Measurements from ENCODE around the gene KNOP1. TPM values are rescaled to one million over a fixed set of nuclear protein-coding genes. Genes with fewer than 3 reads are reported as not detected.

The KNOP1 gene
- total RNA-seq, 4 donors from 2014 or later, result 17.3 to 37.2 (median 26.2) TPM

- no peak for TF ChIP-seq POLR2A (IDR thresholded peaks at IDR 0.05)
- TF ChIP-seq CTCF (IDR thresholded peaks at IDR 0.05), result no peak
- TF ChIP-seq EP300 (IDR thresholded peaks at IDR 0.05), result no peak
- peaks cover 0 to 73% (median 0%) of the 10 kb centered on the region in 4 donors for H3K4me1 ChIP-seq
- WGBS, 2 donors, result 82 to 85% methylated on average over 4 of the region's 4 CpGs
- no peak for DNase-seq (ENCODE audit: low spot score in 2 of 2)
- no peaks in the 10 kb centered on the region for H3K36me3 ChIP-seq
- no peak overlapping the region for H3K4me3 ChIP-seq
- no peaks in the 10 kb centered on the region for H3K9me3 ChIP-seq
- peak overlapping the region in 1 of 4 donors; percentile 42 for H3K27ac ChIP-seq
- no peaks in the 10 kb centered on the region for H3K27me3 ChIP-seq
Observed at GRCh38 chr16:19749571-19750080, 31.6 kb upstream of the KNOP1 start.

DNA sequence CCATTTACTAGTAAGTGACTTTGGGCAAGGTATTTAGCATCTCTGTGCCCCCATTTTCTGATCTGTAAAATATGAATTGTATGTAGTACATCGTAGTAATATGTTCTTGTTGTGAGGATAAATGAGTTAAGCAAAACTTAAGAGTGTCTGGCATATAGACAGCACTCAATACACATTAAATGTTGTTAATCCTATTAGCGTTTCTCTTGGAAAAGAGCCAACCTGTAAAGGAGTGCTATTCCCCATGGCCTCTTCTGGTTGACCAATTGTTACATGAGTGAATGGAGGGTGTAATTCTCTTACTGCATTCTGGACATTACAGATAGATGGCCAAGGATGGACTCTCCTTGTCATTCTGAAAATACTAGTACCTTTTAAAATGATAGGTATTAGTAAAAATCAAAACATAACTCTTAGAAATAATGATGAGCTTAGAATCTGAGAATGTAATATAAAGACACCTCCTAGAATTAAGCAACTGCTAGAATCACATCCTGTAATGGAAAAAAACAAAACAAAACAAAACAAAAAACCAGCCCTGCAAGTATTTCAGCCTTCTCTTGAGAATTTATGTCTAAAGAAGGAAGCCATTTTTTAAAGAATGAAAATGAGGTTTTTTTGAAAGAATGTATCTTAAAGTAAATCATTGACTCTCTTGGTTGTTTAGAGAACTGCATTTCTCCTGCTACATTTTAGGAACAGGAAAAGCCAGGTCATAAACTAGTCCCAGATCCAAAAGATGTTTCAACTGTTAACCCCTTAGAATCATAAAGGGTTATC is 30.6 kb upstream of the KNOP1 start:
- Histone ChIP-seq H3K4me3 (no peak overlapping the region), H3K27me3 (no peaks in the 10 kb centered on the region), H3K36me3 (no peaks in the 10 kb centered on the region), H3K27ac (peak overlapping the region in 2 of 4 donors; percentile 2 to 42), H3K4me1 (peaks cover 0 to 64% (median 0%) of the 10 kb centered on the region in 4 donors), H3K9me3 (no peaks in the 10 kb centered on the region)
- 59 to 63% methylated on average over 2 of the region's 2 CpGs for WGBS, 2 donors
- TF ChIP-seq POLR2A (IDR thresholded peaks at IDR 0.05) (no peak), EP300 (IDR thresholded peaks at IDR 0.05) (no peak), CTCF (IDR thresholded peaks at IDR 0.05) (no peak)
- DNase-seq (ENCODE audit: low spot score in 2 of 2), result no peak

GRCh38 chr16:19746561-19746960 is 28.5 kb upstream of the KNOP1 start:
- Histone ChIP-seq H3K4me3 (no peak overlapping the region), H3K36me3 (no peaks in the 10 kb centered on the region), H3K27ac (peak overlapping the region in 2 of 4 donors; percentile 6 to 42), H3K9me3 (no peaks in the 10 kb centered on the region), H3K4me1 (peaks cover 0 to 48% (median 0%) of the 10 kb centered on the region in 4 donors), H3K27me3 (no peaks in the 10 kb centered on the region)
- DNase-seq (ENCODE audit: low spot score in 2 of 2), result no peak
- TF ChIP-seq CTCF (IDR thresholded peaks at IDR 0.05), result no peak
- no peak for TF ChIP-seq EP300 (IDR thresholded peaks at IDR 0.05)
- TF ChIP-seq POLR2A (IDR thresholded peaks at IDR 0.05), result no peak
- 10 to 13% methylated on average over 4 of the region's 4 CpGs for WGBS, 2 donors

DNA sequence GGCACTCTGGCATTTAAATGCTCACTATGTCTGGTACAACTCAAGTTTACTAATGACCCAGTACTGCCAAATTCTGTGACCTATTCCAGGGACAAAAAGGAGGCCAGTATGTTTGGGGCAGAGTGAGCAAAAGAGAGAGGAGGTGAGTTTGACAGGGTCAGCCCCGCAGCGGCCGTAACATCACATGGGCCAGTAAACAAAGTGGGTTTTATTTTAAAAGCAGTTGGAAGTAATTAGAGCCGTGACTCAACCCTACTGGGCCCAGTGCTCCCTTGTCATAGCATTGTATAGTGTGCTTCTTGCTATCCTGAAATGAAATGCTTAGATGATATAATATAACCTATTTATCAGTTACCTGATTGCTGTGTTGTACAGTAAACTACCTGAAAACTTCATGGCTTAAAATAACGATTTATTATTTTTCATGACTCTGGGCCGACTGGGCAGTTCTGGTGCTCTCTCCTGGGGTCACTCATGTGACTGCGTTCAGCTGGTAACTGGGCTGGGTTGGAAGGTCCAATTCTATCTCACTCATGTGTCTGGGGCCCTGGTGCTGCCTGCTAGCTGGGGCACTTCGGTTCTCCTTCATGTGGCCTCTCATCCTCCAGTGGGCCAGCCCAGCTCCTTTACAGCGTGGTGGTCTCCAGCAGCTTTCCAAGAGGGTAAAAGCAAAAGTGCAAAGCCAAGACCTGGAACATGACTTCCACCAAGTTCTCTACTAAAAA is 27.4 kb upstream of the KNOP1 start:
- peak in 1 of 2 donors; percentile 25 for DNase-seq (ENCODE audit: low spot score in 2 of 2)
- no peaks in the 10 kb centered on the region for H3K27me3 ChIP-seq
- TF ChIP-seq POLR2A (IDR thresholded peaks at IDR 0.05) (no peak), CTCF (IDR thresholded peaks at IDR 0.05) (no peak), EP300 (IDR thresholded peaks at IDR 0.05) (no peak)
- peaks cover 0 to 39% (median 0%) of the 10 kb centered on the region in 4 donors for H3K4me1 ChIP-seq
- H3K27ac ChIP-seq, result peak overlapping the region in 2 of 4 donors; percentile 30 to 46
- no peaks in the 10 kb centered on the region for H3K9me3 ChIP-seq
- H3K4me3 ChIP-seq, result no peak overlapping the region
- 65 to 73% methylated on average over 9 of the region's 9 CpGs for WGBS, 2 donors
- H3K36me3 ChIP-seq, result no peaks in the 10 kb centered on the region

GRCh38 chr16:19744670-19745069 is 26.6 kb upstream of the KNOP1 start:
- Histone ChIP-seq H3K36me3 (peaks cover 0 to 4% (median 0%) of the 10 kb centered on the region in 3 donors), H3K4me3 (no peak overlapping the region), H3K27ac (no peak overlapping the region), H3K27me3 (no peaks in the 10 kb centered on the region), H3K4me1 (peaks cover 0 to 37% (median 0%) of the 10 kb centered on the region in 4 donors), H3K9me3 (no peaks in the 10 kb centered on the region)
- WGBS, 2 donors, result 79 to 83% methylated on average over 3 of the region's 3 CpGs
- no peak for DNase-seq (ENCODE audit: low spot score in 2 of 2)
- TF ChIP-seq POLR2A (IDR thresholded peaks at IDR 0.05), result no peak
- TF ChIP-seq EP300 (IDR thresholded peaks at IDR 0.05), result no peak
- no peak for TF ChIP-seq CTCF (IDR thresholded peaks at IDR 0.05)

Data from tibial nerve (tissue), 4 donors.